Sigmoid colon (tissue), 4 donors: ENCODE measurements around the gene FKBP3.

Experiments
- POLR2A ChIP-seq, 2 donors: fragments of 450-650 bp; IDR thresholded peaks; one replicate each; pipeline ENCODE4 v1.6.1; 2016; ENCODE audit warnings: antibody characterized with exemption in 2 of 2, mild to moderate bottlenecking in 2 of 2, moderate library complexity in 2 of 2
- POLR2AphosphoS5 ChIP-seq, 4 donors: sonication (generic); formaldehyde crosslinking; IDR thresholded peaks; one replicate each; pipeline ENCODE4 v1.6.1; 2017; ENCODE audit warnings: antibody characterized with exemption in 4 of 4
- TF ChIP-seq, protein P1 (sequence below), 4 experiments: fragments of 450-650 bp in 3 of 4; fragments of 200-600 bp in 1 of 4; IDR thresholded peaks; one replicate each; pipeline ENCODE4 v1.5.1; 2016 to 2019; ENCODE audit warnings: antibody characterized with exemption in 4 of 4, mild to moderate bottlenecking in 3 of 4, moderate library complexity in 2 of 4

DNA sequence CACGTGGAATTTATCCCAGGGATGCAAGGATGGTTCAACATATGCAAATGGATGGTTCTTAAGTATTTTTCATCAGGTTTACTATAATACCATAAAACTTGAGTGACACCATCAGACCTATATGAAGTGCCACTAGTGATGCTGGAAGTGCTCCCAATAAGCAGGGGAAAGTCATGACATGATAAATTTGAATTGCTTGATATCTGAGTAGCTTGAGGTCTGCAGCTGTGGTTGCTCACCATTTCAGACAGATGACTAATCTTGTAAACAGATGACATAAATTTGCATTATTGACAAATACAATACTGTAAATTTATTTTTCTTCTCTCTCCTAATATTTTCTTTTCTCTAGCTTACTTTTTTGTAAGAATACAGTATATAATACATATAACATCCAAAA, 64.1 kb downstream of the FKBP3 start:
- no peak for TF ChIP-seq POLR2A (IDR thresholded peaks at IDR 0.05)
- TF ChIP-seq, protein P1, sequence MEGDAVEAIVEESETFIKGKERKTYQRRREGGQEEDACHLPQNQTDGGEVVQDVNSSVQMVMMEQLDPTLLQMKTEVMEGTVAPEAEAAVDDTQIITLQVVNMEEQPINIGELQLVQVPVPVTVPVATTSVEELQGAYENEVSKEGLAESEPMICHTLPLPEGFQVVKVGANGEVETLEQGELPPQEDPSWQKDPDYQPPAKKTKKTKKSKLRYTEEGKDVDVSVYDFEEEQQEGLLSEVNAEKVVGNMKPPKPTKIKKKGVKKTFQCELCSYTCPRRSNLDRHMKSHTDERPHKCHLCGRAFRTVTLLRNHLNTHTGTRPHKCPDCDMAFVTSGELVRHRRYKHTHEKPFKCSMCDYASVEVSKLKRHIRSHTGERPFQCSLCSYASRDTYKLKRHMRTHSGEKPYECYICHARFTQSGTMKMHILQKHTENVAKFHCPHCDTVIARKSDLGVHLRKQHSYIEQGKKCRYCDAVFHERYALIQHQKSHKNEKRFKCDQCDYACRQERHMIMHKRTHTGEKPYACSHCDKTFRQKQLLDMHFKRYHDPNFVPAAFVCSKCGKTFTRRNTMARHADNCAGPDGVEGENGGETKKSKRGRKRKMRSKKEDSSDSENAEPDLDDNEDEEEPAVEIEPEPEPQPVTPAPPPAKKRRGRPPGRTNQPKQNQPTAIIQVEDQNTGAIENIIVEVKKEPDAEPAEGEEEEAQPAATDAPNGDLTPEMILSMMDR (IDR thresholded peaks at IDR 0.05), result no peak
- no peak for TF ChIP-seq POLR2AphosphoS5 (IDR thresholded peaks at IDR 0.05)
